HG03460 (cell line): ENCODE results near the gene CYTH4.
"Not testable (repeated sequence)": the region's sequence is repeated elsewhere in the genome, so short reads cannot be mapped to it uniquely, and the experiment has no call there.

Source experiments
- ATAC-seq: cut with Tn5 transposase; IDR thresholded peaks from one replicate; pipeline ENCODE4 v1.9.1; 2021; ENCODE audit not compliant: unreplicated experiment

CYTH4 gene, protein sequence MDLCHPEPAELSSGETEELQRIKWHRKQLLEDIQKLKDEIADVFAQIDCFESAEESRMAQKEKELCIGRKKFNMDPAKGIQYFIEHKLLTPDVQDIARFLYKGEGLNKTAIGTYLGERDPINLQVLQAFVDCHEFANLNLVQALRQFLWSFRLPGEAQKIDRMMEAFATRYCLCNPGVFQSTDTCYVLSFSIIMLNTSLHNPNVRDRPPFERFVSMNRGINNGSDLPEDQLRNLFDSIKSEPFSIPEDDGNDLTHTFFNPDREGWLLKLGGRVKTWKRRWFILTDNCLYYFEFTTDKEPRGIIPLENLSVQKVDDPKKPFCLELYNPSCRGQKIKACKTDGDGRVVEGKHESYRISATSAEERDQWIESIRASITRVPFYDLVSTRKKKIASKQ

GRCh38 chr22:37282385-37282677, at the start of gene CYTH4:
Gene CYTH4 (plus strand): TSS chr22:37282508. CDS start chr22:37282570, 62 bp downstream.
- ATAC-seq, result no peak

- not testable (repeated sequence) for ATAC-seq
Observed at GRCh38 chr22:37233371-37233750, 48.9 kb upstream of the CYTH4 start.

GRCh38 chr22:37233751-37234631, 48.3 kb upstream of the CYTH4 start:
- ATAC-seq, result no peak

- ATAC-seq, result no peak
Observed at GRCh38 chr22:37234736-37235711, 47.3 kb upstream of the CYTH4 start.

DNA sequence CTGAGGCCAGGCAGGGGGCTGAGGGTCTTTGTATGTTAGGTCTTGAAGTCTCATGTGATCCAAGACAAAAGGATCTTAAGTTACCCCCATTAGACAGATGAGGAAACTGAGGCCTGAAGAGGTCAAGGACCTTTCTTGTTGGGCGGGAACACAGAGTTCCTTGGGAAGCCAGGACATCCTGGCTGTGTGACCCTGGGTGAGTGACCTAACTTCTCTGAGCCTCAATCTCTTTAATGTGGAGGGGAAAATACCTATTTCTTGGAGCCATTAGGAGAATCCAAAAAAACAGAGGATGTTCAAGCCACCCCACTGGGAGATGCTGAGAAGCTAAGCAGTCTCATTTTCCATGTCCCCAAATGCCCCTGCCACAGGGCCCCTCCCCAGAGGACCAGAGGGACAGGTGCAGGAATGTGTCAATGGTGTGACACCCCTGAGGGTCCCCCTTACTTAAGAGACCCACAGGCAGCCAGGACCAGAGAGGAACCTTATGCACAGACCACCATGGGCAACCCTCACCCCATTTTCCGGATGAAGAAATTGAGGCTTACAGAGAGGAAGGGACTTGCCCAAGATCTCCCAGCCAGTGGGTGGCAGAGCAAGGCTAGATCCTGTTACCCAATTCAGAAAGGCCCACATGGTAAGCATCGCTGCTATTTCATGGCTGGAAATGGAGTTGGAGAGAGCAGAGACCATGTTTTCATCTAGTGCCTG, 46.3 kb upstream of the CYTH4 start:
- ATAC-seq, result no peak

DNA sequence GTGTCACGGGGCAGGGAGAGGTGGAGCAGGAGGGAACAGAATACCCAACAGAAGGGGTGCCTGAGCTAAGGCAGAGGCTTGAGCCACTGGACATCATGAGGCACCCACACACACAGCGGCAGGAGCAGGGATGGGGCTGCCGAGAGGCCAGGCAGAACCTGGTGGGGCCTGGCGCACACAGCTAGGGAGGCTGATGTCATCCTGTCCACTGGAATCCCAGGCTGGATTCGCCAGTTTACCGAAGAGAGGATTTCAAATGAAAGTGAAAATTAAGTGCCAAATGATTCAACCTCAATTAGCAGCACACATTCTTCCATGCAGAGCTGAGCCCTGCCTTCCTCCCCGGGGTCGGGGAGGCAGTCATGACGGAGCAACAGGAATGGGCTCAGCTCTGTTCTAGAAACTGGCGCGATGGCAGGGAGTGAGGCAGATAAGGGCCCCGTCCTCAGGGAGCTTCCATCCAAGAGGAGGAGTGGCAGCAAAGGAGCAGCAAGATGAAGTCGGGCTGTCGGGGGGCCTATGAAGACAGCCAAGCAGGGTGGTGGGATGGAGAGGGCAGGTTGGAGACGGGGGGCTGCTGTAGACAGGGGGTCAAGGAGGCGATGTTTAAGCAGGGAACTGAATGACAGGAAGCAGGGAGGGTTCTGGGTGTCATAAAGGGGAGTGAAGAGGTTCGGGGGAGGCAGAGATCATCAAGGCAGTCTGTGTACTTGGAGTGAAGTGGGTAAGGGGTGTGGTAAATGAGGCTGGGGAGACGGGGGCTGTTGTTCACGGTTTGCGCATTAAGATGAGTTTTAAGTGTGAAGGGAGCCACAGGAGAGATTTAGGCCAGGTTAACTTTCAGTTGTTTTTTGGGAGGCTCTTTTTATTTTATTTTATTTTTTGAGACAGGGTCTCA, 44.7 kb upstream of the CYTH4 start:
- ATAC-seq, result no peak

DNA sequence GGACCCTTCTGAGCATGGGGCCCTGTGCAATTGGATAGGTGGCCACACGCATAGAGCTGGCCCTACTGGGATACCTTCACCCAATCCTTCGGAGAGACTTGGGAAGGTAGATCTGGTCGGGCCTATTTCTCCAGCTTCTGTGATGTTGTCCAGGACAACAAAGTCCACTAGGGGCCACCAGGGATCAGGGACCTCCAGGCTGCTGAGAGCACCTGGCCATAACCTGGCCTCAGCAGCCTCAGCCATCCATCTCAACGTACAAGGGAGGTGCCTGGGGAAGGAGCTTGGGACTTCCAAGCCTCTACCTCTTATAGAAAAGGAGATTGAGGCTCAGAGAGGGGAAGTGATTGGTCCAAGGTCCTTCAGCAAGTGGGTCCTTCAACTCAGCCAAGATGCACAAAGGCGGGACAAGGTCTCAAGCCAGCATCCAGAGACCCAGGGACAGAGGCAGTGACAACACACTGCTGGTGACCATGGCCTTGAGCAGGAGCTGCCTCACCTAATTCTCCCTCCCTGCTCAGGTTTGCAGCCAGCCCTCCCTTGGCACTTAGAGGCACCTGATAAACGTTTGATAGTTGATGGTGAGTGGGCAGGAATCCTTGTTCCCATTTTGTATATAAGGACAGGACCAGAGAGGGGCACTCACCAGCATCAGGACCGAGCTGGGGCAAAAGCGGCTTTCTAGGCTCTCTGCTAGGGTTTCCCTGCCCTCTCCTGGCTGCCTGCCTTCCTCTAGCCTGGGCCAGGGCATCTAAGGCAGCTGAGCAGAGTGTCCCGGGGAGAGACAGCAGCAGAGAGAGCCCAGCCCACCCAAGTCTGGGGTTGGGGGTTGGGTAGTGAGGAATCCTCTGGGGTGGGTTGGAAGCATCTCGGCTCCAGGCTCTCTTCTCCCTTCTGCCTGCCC, 42.7 kb upstream of the CYTH4 start:
- ATAC-seq, result no peak

DNA sequence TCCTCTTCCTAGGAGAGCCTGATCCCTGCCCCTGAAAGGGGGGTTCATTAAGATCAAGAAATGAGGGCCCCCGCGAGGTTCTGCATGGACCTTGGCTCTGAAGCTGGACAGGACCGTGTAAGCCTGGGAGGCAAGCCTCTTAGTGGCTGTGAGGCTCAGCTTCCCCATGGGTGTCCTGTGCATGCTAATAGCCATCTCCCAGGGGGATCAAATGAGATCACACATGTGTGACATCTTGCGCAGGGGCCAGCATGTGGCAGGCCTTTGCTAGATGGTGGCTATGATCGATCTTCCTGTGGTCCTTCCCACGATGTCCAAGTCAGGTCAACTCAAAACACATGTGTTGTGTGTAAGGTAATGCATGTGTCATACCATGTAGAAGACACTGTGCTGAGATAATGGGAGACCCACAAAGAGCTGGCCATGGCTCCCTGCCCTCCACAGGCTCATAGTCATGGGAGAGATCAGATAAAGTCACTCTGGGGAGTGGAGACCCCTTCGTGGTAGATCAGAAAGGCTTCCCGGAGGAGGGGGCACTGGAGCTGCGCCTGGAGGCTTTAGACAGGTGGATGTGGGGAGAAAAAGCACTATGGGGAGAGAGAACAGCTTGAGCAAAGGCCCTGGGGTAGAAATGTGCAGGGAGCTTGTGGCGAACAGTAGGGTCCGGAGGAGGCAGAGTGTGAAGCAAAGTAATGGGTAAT, 41.9 kb upstream of the CYTH4 start:
- ATAC-seq, result no peak

- ATAC-seq, result no peak
Observed at GRCh38 chr22:37240941-37241320, 41.4 kb upstream of the CYTH4 start.

DNA sequence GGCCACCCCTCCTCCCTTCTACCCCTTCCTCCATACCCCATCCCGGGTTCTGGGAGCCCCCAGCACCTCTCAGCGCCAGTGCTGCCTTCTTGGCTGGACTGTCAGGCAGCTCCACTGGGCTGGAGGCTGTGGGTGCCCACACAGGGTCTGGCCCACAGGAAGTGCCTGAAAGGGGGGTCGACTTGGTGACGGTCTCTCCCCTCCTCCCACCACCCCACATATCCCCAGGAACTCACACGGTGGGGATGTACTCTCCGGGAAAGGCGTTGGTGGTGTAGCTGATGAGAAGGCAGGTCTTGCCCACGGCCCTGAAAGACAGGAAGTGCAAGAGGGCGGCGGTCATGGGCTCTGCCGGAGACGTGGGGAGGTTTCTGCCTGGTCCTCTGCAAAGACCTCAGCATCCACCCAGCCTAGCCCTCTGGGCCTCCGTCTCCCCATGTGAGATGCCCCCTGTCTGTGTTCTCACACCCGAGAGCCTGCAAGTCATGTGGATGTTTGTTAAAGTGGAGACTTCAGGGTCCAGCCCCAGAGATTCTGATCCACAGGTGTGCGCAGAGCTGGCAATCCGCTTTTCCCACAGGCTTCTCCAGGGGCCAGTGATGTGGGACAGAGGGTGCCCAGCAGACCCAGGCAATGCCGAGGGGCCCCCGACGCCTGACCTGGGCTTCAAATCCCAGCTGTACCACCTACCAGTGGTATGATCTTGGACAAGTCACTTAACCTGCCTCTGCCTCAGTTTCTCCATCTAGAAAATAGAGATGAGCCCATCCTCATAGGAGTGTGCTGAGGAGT, 40.8 kb upstream of the CYTH4 start:
- no peak for ATAC-seq

GRCh38 chr22:37242395-37242918, 39.9 kb upstream of the CYTH4 start:
- ATAC-seq, result peak; percentile 55

- ATAC-seq, result no peak
Observed at GRCh38 chr22:37243402-37244113, 38.8 kb upstream of the CYTH4 start.

GRCh38 chr22:37244114-37244921, 38.0 kb upstream of the CYTH4 start, which contains the start of gene RAC2:
Gene RAC2 (minus strand): TSS chr22:37244269. CDS start chr22:37244148, 121 bp downstream.
- peak; percentile 45 for ATAC-seq

DNA sequence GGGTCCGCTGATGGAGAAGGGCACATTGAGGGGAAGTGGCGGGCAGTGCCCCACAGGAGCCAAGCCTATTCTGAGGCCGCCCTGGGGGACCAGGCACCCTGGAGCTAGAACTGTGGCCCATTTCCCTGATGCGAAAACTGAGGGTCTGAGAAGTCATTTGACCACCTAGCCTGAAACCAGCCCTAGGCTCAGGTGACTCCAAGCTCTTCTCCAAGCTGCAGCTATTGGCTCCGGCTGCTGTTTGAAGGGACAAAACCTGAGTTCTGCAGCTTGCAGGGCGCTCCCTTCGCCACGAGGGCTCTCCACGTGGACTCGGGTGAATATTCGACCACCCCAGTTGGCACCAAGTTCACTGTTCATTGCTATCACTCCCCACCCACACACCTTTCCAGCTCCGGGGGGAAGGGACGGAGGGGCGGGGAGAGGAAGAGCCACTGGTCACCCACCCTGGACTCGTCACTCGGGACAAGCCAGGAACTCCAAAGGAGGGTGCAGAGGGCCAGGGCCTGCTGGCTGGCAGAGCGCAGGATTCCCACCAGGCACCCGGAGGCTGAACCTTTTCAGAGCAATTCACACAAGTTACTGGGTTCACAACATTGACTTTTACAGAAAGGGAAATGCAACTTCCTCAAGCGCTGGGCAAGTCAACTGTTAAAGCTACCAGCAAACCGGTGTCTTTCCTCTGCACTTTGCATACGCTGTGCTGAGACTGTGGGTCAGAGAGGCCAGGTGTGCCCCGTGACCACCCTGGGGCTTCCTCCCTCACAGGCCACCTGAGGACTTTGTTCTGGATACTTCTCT, 37.2 kb upstream of the CYTH4 start:
- ATAC-seq, result peak; percentile 27
